HG03045 (cell line): ENCODE data around the gene MRM2.

Experiments used
- ATAC-seq: cut with Tn5 transposase; IDR thresholded peaks from one replicate; pipeline ENCODE4 v1.9.1; 2021; ENCODE audit warnings: mild to moderate bottlenecking, moderate library complexity; ENCODE audit not compliant: unreplicated experiment

Gene MRM2

GRCh38 chr7:2209146-2209960, 32.7 kb downstream of the MRM2 start:
- peak; percentile 61 for ATAC-seq

- ATAC-seq = no peak
Measured at GRCh38 chr7:2208712-2209111, 33.3 kb downstream of the MRM2 start.

GRCh38 chr7:2205036-2205780, 36.8 kb downstream of the MRM2 start:
- no peak for ATAC-seq

- no peak for ATAC-seq
Measured at GRCh38 chr7:2204446-2204845, 37.6 kb downstream of the MRM2 start.

GRCh38 chr7:2203766-2204300, 38.2 kb downstream of the MRM2 start:
- no peak for ATAC-seq

GRCh38 chr7:2202901-2203765, 38.9 kb downstream of the MRM2 start:
- ATAC-seq = no peak

GRCh38 chr7:2202361-2202761, 39.6 kb downstream of the MRM2 start:
- ATAC-seq = no peak

- ATAC-seq = no peak
Measured at GRCh38 chr7:2201686-2202360, 40.2 kb downstream of the MRM2 start.

GRCh38 chr7:2201128-2201527, 40.9 kb downstream of the MRM2 start:
- ATAC-seq = no peak

GRCh38 chr7:2200584-2200980, 41.4 kb downstream of the MRM2 start:
- ATAC-seq = no peak

GRCh38 chr7:2199956-2200583, 41.9 kb downstream of the MRM2 start:
- ATAC-seq = no peak

- ATAC-seq = no peak
Measured at GRCh38 chr7:2199528-2199927, 42.5 kb downstream of the MRM2 start.

- ATAC-seq = no peak
Measured at GRCh38 chr7:2198760-2199159, 43.2 kb downstream of the MRM2 start.

- no peak for ATAC-seq
Measured at GRCh38 chr7:2198206-2198605, 43.8 kb downstream of the MRM2 start.

GRCh38 chr7:2197436-2198155, 44.4 kb downstream of the MRM2 start:
- ATAC-seq = no peak

- no peak for ATAC-seq
Measured at GRCh38 chr7:2196381-2197378, 45.3 kb downstream of the MRM2 start.

- no peak for ATAC-seq
Measured at GRCh38 chr7:2195400-2196246, 46.4 kb downstream of the MRM2 start.
